WI38 (cell line): ENCODE results near the gene CD44.

Experiments
- H3K4me3 ChIP-seq: 2 replicates; pipeline ENCODE4 v1.5.1; 2011; ENCODE audit warnings: low read depth, mild to moderate bottlenecking, control low read depth, low read length
- TF ChIP-seq, protein P1 (sequence below): IDR thresholded peaks from 2 replicates; pipeline ENCODE4 v1.5.1; 2012; ENCODE audit warnings: low read depth, mild to moderate bottlenecking, control low read depth, low read length

The CD44 gene

DNA sequence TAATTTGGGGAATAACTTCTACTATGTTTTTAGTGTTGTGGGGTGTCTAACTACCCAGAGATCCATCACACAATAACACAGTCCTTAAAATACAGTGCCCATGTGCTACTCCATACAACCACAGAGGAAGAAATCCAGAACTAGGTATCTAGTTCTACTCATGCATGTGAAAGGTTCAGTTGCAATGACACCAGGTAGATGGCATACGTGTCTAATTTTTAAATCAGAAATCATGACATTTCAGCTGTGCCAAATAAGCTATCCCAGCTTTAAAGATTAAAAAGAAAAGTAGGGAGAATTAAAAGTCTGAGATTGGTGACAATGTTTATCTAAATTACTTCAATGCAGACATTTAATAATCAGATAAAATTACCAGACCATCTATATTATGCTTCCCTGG, 122.2 kb downstream of the CD44 start:
- H3K4me3 ChIP-seq, result no peak overlapping the region
- TF ChIP-seq, protein P1, sequence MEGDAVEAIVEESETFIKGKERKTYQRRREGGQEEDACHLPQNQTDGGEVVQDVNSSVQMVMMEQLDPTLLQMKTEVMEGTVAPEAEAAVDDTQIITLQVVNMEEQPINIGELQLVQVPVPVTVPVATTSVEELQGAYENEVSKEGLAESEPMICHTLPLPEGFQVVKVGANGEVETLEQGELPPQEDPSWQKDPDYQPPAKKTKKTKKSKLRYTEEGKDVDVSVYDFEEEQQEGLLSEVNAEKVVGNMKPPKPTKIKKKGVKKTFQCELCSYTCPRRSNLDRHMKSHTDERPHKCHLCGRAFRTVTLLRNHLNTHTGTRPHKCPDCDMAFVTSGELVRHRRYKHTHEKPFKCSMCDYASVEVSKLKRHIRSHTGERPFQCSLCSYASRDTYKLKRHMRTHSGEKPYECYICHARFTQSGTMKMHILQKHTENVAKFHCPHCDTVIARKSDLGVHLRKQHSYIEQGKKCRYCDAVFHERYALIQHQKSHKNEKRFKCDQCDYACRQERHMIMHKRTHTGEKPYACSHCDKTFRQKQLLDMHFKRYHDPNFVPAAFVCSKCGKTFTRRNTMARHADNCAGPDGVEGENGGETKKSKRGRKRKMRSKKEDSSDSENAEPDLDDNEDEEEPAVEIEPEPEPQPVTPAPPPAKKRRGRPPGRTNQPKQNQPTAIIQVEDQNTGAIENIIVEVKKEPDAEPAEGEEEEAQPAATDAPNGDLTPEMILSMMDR, result no peak

DNA sequence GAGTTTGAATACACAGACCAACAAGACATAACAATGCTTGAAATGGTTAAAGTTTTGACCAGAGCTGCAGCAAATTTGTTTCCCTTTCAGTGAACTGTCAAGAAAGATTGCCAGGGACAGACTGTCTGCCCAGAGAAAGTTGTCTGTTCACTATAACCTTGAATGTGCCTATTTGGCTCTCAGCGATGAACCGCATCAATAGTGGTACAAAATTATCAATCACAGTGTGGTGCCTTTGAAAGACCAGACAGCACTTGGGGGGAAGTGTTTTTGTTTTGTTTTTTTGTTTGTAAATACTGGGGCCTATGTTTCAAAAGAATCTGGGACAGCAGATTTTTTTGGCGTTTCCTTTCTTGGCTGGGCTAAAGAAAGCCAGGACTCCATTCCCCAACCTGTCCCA, 123.1 kb downstream of the CD44 start:
- no peak overlapping the region for H3K4me3 ChIP-seq
- TF ChIP-seq, protein P1, result no peak

DNA sequence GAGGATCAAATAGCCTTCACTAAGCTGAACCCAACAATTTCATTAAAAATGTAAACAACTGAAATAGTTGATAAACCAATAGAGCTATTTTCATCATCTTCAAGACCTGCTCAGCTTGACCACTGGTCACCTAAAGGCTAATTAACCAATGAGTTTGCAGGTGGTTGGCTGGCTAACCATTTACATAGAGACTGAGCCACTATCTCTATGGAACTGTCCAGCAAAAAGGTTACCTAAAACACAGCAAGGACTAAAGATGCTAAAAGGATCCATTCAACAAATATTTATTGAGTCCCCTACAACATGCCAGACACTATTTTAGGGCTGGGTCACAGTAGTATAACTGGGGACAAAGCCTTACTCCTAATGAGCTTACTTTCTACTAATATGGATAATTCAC, 123.8 kb downstream of the CD44 start:
- no peak overlapping the region for H3K4me3 ChIP-seq

DNA sequence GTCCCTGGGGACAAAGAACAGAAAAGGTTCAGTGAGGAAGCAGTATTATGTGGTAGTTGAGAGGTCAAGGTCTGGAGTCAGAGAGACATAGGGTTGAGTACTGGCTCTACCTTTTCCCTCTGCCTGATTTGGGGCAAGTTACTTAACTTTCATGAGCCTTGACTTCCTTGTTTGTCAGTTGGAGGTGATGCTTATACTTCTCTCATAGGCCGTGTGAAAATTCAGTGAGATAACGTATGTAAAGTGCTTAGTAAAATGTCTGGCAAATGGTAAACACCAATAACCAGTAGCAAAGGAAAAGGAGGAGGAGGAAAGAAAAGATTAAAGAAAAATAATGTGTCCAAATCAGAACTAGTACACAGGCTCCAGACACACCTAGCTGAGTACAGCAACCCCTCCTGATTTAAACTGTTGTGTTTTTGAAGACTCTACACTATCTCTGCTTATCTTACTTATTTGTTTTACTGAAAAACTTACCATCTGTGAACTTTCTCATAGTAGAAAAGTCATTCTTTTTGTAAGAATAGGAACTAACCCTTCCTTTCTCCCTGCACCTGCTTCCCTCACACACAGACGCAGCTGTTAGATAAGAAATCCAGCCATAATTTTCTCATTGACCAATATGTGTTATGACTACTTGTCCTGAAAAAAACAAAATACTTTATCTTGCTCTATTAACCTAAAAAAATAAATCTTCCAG, 126.9 kb downstream of the CD44 start:
- TF ChIP-seq, protein P1, result no peak
- no peak overlapping the region for H3K4me3 ChIP-seq

More for the DNA sequence above, 123.8 kb downstream of the CD44 start:
- TF ChIP-seq, protein P1, result no peak

DNA sequence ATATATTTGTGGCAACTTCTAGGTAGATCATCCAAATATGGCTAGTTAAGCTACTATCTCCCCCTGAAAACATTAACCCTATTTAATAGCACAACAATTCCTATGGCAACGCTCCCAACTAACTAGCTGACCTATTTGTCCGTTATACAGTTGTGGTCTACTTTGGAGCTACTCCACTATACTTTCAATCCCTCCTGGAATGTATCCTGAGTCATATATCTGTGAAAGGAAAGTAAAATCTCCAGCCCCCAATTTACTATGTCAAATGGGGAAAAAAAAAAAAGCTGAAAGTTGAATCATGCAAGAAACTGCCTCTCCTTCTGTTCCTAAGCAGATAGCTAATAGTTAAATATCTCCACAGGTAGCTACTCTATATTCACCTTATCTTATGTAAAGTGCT, 128.5 kb downstream of the CD44 start:
- no peak overlapping the region for H3K4me3 ChIP-seq
- TF ChIP-seq, protein P1, result no peak

DNA sequence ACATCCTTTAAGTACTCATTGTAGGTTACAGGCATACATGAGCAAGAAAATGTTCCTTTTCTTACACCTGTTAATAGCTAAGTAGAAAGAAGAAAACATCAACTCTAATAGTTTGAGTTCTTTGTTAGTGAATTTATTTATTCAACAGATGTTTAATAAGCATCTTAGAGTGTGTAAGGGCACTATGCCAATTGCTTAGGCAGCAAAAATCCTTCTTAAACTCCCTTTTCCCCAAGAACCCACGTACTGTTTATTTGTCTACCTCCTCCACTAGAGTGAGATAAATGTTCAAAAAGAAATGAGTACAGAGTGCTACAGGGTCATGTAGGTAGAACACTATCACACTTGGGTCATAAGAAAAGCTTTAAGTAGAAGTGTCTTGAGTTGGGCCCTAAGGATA, 131.4 kb downstream of the CD44 start:
- TF ChIP-seq, protein P1, result no peak
- no peak overlapping the region for H3K4me3 ChIP-seq

DNA sequence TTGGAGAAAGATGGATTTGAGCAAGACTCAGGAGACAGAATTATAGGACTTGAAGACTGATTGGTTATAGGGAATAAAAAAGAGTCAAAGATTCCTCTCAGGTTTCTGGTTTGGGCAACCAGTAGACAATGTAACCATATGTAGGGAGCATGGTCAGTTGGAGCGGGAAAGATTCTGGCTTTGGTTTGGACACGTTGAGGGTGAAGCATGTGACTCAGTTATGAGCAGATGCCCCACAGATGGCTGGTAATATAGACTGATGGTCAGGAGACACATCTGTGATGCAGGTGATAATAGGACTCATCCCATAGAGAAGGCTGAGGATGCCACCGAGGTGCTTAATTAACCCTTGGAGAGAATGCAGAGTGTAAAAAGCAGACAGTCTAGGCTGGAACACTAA, 132.1 kb downstream of the CD44 start:
- TF ChIP-seq, protein P1, result no peak
- H3K4me3 ChIP-seq, result no peak overlapping the region
